ENCODE measurements around the gene TSPAN9. TPM values are rescaled to one million over a fixed set of nuclear protein-coding genes. Genes with fewer than 3 reads are reported as not detected.

TSPAN9 gene
- polyA plus RNA-seq, 1 of the 3 experiments (the other 2 are of a cell fraction), result 34.9 TPM

- Histone ChIP-seq H3K27ac (ENCODE audit: low read depth in 2 of 2, low read length in 1 of 2) (no peak overlapping the region), H2AFZ (ENCODE audit: low read depth) (no peak overlapping the region), H3K4me2 (no peak overlapping the region), H3K36me3 (replicated peaks in 1 of 2; ENCODE audit: control insufficient read depth in 1 of 2, insufficient read depth in 2 of 2, low read length in 1 of 2) (peaks cover 4 to 12% of the 10 kb centered on the region in 2 experiments), H3K27me3 (ENCODE audit: insufficient read depth) (no peaks in the 10 kb centered on the region), H3F3A (replicated peaks; ENCODE audit: insufficient read depth) (no peaks in the 10 kb centered on the region), H3K79me2 (ENCODE audit: insufficient read depth) (no peaks in the 10 kb centered on the region), H3K9ac (no peak overlapping the region), H3K9me2 (no peaks in the 10 kb centered on the region), H3K4me1 (ENCODE audit: control insufficient read depth in 1 of 2, insufficient read depth in 2 of 2, low read depth in 1 of 2, low read length in 1 of 2) (no peaks in the 10 kb centered on the region), H3K4me3 (ENCODE audit: low read depth in 2 of 2, low read length in 1 of 2) (no peak overlapping the region), H4K20me1 (ENCODE audit: insufficient read depth) (no peaks in the 10 kb centered on the region), H3K9me3 (no peaks in the 10 kb centered on the region)
- 79% methylated on average over 7 of the region's 7 CpGs for WGBS (ENCODE audit: low lambda C conversion rate)
- ChIA-PET CTCF (interaction anchor here (2.2 kb wide), 1 partner anchor 14 kb away, joined by 6 read pairs; no protein-coding TSS in a partner anchor), POLR2A (no interaction called here)
- no peak for DNase-seq
- TF ChIP-seq, protein P1, sequence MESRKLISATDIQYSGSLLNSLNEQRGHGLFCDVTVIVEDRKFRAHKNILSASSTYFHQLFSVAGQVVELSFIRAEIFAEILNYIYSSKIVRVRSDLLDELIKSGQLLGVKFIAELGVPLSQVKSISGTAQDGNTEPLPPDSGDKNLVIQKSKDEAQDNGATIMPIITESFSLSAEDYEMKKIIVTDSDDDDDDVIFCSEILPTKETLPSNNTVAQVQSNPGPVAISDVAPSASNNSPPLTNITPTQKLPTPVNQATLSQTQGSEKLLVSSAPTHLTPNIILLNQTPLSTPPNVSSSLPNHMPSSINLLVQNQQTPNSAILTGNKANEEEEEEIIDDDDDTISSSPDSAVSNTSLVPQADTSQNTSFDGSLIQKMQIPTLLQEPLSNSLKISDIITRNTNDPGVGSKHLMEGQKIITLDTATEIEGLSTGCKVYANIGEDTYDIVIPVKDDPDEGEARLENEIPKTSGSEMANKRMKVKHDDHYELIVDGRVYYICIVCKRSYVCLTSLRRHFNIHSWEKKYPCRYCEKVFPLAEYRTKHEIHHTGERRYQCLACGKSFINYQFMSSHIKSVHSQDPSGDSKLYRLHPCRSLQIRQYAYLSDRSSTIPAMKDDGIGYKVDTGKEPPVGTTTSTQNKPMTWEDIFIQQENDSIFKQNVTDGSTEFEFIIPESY (IDR thresholded peaks at IDR 0.05; ENCODE audit: borderline replicate concordance, low read depth), result no peak
- TF ChIP-seq SIN3A (IDR thresholded peaks at IDR 0.05; ENCODE audit: borderline replicate concordance, low read depth, low read length), result no peak
- TF ChIP-seq GATA2 (CRISPR knock-in tag; IDR thresholded peaks at IDR 0.05), result no peak
- no peak for TF ChIP-seq PBX3 (IDR thresholded peaks at IDR 0.05)
- TF ChIP-seq RAD21 (IDR thresholded peaks at IDR 0.05; ENCODE audit: low read length), result no peak
- TF ChIP-seq TCF12 (IDR thresholded peaks at IDR 0.05), result no peak
- TF ChIP-seq JUND (IDR thresholded peaks at IDR 0.05), result no peak
- TF ChIP-seq, protein P2, sequence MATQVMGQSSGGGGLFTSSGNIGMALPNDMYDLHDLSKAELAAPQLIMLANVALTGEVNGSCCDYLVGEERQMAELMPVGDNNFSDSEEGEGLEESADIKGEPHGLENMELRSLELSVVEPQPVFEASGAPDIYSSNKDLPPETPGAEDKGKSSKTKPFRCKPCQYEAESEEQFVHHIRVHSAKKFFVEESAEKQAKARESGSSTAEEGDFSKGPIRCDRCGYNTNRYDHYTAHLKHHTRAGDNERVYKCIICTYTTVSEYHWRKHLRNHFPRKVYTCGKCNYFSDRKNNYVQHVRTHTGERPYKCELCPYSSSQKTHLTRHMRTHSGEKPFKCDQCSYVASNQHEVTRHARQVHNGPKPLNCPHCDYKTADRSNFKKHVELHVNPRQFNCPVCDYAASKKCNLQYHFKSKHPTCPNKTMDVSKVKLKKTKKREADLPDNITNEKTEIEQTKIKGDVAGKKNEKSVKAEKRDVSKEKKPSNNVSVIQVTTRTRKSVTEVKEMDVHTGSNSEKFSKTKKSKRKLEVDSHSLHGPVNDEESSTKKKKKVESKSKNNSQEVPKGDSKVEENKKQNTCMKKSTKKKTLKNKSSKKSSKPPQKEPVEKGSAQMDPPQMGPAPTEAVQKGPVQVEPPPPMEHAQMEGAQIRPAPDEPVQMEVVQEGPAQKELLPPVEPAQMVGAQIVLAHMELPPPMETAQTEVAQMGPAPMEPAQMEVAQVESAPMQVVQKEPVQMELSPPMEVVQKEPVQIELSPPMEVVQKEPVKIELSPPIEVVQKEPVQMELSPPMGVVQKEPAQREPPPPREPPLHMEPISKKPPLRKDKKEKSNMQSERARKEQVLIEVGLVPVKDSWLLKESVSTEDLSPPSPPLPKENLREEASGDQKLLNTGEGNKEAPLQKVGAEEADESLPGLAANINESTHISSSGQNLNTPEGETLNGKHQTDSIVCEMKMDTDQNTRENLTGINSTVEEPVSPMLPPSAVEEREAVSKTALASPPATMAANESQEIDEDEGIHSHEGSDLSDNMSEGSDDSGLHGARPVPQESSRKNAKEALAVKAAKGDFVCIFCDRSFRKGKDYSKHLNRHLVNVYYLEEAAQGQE (IDR thresholded peaks at IDR 0.05; ENCODE audit: low read depth, low read length), result no peak
- no peak for TF ChIP-seq TEAD4 (IDR thresholded peaks at IDR 0.05; ENCODE audit: borderline replicate concordance, insufficient read depth)
- TF ChIP-seq NFIC (IDR thresholded peaks at IDR 0.05; ENCODE audit: borderline replicate concordance), result no peak
- no peak for TF ChIP-seq ELF1 (IDR thresholded peaks at IDR 0.05)
- no peak for TF ChIP-seq FOXM1 (IDR thresholded peaks at IDR 0.05; ENCODE audit: low read depth)
- TF ChIP-seq YY1 (IDR thresholded peaks at IDR 0.05; ENCODE audit: low read depth), result no peak
- no peak for TF ChIP-seq TAF1 (IDR thresholded peaks at IDR 0.05; ENCODE audit: borderline replicate concordance, low read depth, low read length)
- TF ChIP-seq GABPA (IDR thresholded peaks at IDR 0.05; ENCODE audit: low read depth), result no peak
Measured at GRCh38 chr12:3028108-3028507, 49.1 kb upstream of the TSPAN9 start.

Data from SK-N-SH (cell line).